ENCODE data around the gene PPP2R2B. TPM values are rescaled to one million over a fixed set of nuclear protein-coding genes. Genes with fewer than 3 reads are reported as not detected.

Gene PPP2R2B
- polyA plus RNA-seq, 2 of the 4 experiments (the other 2 are of a cell fraction), result not detected

GRCh38 chr5:146574713-146575112, 303.8 kb downstream of the PPP2R2B start:
- Histone ChIP-seq H3K4me1 (no peaks in the 10 kb centered on the region), H3K4me3 (no peak overlapping the region), H3K27ac (no peak overlapping the region), H3K4me2 (no peak overlapping the region), H3K9me3 (no peaks in the 10 kb centered on the region)
- WGBS (ENCODE audit: missing lambda C conversion rate), result 0% methylated on average over 1 of the region's 1 CpG
- ChIA-PET CTCF (interaction anchor here (1.6 kb wide), 1 partner anchor 42 kb away, joined by 4 read pairs; no protein-coding TSS in a partner anchor), POLR2A (no interaction called here)
- DNase-seq (ENCODE audit: low read depth in 1 of 2, low spot score in 1 of 2) (no peak), ATAC-seq (no peak), FAIRE-seq (no peak)
- TF ChIP-seq RARB (CRISPR knock-in tag; IDR thresholded peaks at IDR 0.05) (no peak), TFCP2L1 (CRISPR knock-in tag; IDR thresholded peaks at IDR 0.05) (no peak)

- no peak for TF ChIP-seq NR3C1 (IDR thresholded peaks at IDR 0.05)
- TF ChIP-seq REST (IDR thresholded peaks at IDR 0.05), result no peak
- TF ChIP-seq ZSCAN20 (CRISPR knock-in tag; IDR thresholded peaks at IDR 0.05), result no peak
- TF ChIP-seq RNF2 (IDR thresholded peaks at IDR 0.05; ENCODE audit: borderline replicate concordance, low read depth), result no peak
- no peak overlapping the region for H3K27ac ChIP-seq
- FAIRE-seq (no peak), DNase-seq (ENCODE audit: low read depth in 1 of 2, low spot score in 1 of 2) (no peak), ATAC-seq (no peak)
- ChIA-PET POLR2A (no interaction called here), CTCF (interaction anchor here (3.2 kb wide), 1 partner anchor 397 kb away, joined by 11 read pairs; no protein-coding TSS in a partner anchor)
- H3K4me2 ChIP-seq, result no peak overlapping the region
- 1% methylated on average over 2 of the region's 2 CpGs for WGBS (ENCODE audit: missing lambda C conversion rate)
- H3K4me1 ChIP-seq, result no peaks in the 10 kb centered on the region
- no peaks in the 10 kb centered on the region for H3K9me3 ChIP-seq
- H3K4me3 ChIP-seq, result no peak overlapping the region
Observed at GRCh38 chr5:146568161-146568560, 310.4 kb downstream of the PPP2R2B start.

- ATAC-seq, result peak; percentile 94 to 98
- H3K4me2 ChIP-seq, result peak overlapping the region; percentile 49; the same call in 2 of the 3 replicates
- H3K4me3 ChIP-seq, result no peak overlapping the region
- WGBS (ENCODE audit: missing lambda C conversion rate), result 10% methylated on average over 7 of the region's 7 CpGs
- no peak overlapping the region for H3K27ac ChIP-seq
- TF ChIP-seq RNF2 (IDR thresholded peaks at IDR 0.05; ENCODE audit: borderline replicate concordance, low read depth) (no peak), CTCF (IDR thresholded peaks at IDR 0.05) (peak; percentile 58), HMGXB4 (CRISPR knock-in tag; IDR thresholded peaks at IDR 0.05; ENCODE audit: borderline replicate concordance) (no peak), FOSB (CRISPR knock-in tag; IDR thresholded peaks at IDR 0.05) (no peak), ZNF302 (CRISPR knock-in tag; IDR thresholded peaks at IDR 0.05) (no peak), NFE2L2 (conservative IDR thresholded peaks at IDR 0.05; ENCODE audit: low read length) (no peak), ZSCAN20 (CRISPR knock-in tag; IDR thresholded peaks at IDR 0.05) (no peak), RAD21 (conservative IDR thresholded peaks at IDR 0.05 in 1 of 2, IDR thresholded peaks at IDR 0.05 in 1 of 2) (peak; percentile 55 to 71; a peak in 4 of 5 replicates), EHMT2 (IDR thresholded peaks at IDR 0.05; ENCODE audit: low read depth) (no peak), ZC3H11A (IDR thresholded peaks at IDR 0.05) (no peak), MAZ (IDR thresholded peaks at IDR 0.05; ENCODE audit: borderline replicate concordance, low read depth, low read length) (no peak), CEBPB (IDR thresholded peaks at IDR 0.05) (peak in 1 of 2 experiments; percentile 31; a peak in 1 of 4 replicates), CBX2 (IDR thresholded peaks at IDR 0.05; ENCODE audit: borderline replicate concordance, low read depth) (no peak), RARB (CRISPR knock-in tag; IDR thresholded peaks at IDR 0.05) (no peak), SMC3 (IDR thresholded peaks at IDR 0.05) (peak; percentile 67)
- DNase-seq (ENCODE audit: low read depth in 1 of 2, low spot score in 1 of 2), result peak; percentile 67 to 82
- H3K9me3 ChIP-seq, result no peaks in the 10 kb centered on the region
- ChIA-PET CTCF (interaction anchor here (0.6 to 3.2 kb wide), 15 partner anchors 10 to 623 kb away, joined by 3 to 11 read pairs (median 4); no protein-coding TSS in a partner anchor), POLR2A (no interaction called here)
- H3K4me1 ChIP-seq, result no peaks in the 10 kb centered on the region
- FAIRE-seq, result no peak
Observed at GRCh38 chr5:146565764-146566367, 312.7 kb downstream of the PPP2R2B start.
